ENCODE results near the gene CNTFR. TPM values are rescaled to one million over a fixed set of nuclear protein-coding genes. Genes with fewer than 3 reads are reported as not detected.

The CNTFR gene
- total RNA-seq, 4 donors from 2014 or later: 41.9 to 81.5 (median 60.4) TPM

DNA sequence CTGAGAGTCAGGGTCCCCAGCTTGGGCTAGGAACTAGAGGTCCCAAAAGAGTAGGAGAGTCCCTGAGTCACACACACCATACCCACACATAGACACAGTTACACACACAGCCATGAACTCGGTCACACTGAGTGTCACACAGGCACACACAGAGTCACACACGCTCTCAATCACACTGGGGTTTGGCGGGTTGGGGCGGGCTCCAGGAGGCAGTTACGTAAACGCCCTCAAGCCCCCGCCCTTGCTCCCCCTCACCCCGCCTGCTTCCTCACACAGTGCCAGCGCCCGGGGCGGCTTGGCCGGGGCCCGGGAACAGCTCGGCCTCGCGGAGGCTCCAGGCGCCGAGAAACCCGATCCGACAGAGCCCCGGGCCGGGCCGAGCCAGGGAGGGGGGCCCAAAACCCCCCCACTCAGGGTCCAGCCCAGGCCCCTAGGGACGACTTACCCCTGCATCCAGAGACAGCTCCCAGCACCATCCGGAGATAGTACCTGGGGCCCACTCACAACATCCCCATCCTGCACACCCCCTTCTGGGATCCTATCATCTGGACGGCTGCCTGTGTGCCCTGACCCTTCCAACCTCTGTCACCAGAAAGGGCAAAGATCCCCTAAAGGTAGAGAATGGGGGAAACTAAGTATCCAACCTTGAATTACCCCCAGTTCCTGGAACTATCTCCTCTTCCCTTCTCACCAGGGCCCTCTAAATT is 3.5 kb upstream of the CNTFR start:
- DNase-seq (ENCODE audit: low spot score) (no peak), ATAC-seq (ENCODE audit: low FRiP score) (no peak)
- TF ChIP-seq, protein P1, sequence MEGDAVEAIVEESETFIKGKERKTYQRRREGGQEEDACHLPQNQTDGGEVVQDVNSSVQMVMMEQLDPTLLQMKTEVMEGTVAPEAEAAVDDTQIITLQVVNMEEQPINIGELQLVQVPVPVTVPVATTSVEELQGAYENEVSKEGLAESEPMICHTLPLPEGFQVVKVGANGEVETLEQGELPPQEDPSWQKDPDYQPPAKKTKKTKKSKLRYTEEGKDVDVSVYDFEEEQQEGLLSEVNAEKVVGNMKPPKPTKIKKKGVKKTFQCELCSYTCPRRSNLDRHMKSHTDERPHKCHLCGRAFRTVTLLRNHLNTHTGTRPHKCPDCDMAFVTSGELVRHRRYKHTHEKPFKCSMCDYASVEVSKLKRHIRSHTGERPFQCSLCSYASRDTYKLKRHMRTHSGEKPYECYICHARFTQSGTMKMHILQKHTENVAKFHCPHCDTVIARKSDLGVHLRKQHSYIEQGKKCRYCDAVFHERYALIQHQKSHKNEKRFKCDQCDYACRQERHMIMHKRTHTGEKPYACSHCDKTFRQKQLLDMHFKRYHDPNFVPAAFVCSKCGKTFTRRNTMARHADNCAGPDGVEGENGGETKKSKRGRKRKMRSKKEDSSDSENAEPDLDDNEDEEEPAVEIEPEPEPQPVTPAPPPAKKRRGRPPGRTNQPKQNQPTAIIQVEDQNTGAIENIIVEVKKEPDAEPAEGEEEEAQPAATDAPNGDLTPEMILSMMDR (IDR thresholded peaks at IDR 0.05): no peak

DNA sequence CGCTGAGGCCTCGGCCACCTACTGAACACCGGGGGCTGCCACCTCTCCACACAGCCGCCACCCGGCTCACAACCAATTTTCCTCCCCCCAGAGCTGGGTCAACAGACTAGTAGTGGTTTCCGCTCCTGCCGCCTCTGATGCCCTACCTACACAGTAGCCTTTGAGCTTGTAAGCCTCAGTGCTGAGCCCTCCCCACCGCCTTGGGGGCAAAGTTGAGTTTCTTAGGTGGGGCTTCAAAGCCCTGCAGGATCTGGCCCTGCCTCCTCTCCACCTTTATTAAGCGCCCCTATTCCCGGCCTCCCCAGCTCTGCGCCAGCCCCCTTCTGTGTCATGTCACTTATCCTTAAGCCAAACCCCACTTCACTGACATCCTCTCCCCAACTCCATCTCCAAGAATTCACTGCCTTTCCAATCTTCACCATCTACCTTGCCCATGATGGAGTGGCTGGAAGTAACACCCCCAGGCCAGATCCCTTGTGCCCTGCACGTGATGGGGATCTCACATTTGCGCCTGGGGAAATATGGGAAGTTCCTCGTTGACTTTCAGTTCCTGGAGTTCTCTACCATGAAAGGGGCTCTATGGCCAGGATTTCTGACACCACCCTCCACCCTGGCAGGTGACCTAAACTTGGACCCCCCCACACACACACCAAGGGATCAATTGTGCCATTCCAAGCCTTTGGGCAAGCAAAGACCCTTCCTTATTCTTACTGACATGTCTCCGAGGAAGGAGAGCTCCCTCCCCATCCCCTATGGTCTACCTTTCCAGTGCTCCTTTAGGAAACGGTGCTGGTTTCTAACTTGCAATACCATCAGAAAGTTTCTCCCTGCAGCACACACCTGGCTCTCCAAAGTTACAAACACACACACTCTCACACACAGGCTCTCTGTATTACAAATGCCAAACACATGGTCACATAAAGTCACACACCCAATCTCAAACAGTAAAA is 2.7 kb upstream of the CNTFR start:
- no peak for ATAC-seq (ENCODE audit: low FRiP score)
- DNase-seq (ENCODE audit: low spot score): no peak
- TF ChIP-seq, protein P1 (IDR thresholded peaks at IDR 0.05): no peak

DNA sequence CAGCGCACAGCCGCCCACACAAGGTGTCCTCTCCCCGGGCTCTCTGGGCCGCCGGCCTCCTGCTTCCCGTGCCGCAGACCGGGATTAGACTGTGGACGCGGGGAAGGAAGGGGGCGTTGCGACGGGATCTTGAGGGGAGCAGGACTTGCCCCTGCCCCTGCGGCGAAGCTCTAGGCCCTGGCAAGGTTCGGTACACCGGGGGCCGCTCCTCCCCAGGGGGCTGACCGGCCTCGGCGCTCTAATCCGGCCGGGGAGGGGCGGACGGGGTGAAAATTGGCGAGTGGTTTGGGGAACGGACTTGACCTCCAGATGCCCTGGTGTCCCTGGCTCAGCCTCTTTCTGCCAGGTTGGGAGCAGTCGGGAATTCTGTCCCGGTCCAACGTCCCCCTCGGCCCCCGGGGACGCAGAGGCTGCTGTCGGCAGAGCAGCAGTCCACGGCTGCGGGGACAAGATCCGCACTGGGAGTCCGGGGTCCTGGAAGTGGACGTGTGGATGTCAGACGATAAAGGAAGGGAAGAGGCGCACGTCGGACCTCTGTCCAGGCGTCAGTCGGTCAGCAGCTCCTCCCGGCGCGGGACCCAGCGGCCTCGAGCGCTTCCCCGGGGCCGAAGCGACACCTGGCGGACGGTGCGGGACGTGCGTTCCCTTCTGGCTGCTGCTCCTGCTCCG is 1.9 kb upstream of the CNTFR start:
- TF ChIP-seq, protein P1 (IDR thresholded peaks at IDR 0.05): peak in 1 of 3 donors; percentile 86
- DNase-seq (ENCODE audit: low spot score): peak; percentile 74
- peak; percentile 67 for ATAC-seq (ENCODE audit: low FRiP score)

DNA sequence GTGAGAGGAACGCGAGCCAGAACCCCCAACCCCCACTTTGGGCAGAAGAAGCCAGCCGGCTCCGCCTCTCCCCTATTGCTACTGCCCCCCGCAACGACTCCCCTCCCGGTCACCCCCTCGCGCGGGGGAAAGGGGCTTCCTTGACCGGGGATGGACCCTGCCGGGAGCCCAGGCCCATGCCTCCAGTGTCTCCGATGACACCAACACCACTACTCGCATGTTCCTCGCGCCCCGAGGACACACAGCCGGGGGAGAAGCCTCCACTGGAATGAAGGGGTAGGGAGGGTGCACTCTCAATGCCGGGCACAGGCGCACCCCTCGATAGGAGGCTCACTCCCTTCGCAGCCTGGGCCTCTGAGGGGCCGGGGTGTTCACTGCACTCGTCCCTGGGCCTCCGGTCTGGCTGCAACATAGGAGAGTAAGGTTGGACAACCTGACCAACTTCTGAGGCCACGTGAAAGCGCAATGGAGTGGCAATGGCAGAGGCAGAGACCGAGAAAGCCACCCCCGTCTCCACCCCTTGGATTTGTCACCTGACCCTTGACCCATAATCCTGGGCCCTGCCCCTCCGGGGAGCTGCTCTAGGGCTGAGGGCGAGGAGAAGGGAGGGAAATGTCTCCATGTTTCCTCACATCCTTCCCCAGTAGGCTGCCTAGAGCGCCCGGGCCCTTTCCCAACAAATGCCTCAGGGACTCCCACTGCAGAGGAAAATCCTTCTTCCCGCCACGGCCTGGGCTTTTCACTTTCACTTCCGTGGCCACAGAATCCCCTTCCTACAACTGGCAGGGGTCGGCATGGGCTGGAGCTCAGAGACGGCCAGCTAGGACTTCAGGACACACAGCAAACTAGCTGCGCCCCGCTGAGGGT is 1.1 kb upstream of the CNTFR start:
- DNase-seq (ENCODE audit: low spot score) (no peak), ATAC-seq (ENCODE audit: low FRiP score) (no peak)
- TF ChIP-seq, protein P1 (IDR thresholded peaks at IDR 0.05): no peak

DNA sequence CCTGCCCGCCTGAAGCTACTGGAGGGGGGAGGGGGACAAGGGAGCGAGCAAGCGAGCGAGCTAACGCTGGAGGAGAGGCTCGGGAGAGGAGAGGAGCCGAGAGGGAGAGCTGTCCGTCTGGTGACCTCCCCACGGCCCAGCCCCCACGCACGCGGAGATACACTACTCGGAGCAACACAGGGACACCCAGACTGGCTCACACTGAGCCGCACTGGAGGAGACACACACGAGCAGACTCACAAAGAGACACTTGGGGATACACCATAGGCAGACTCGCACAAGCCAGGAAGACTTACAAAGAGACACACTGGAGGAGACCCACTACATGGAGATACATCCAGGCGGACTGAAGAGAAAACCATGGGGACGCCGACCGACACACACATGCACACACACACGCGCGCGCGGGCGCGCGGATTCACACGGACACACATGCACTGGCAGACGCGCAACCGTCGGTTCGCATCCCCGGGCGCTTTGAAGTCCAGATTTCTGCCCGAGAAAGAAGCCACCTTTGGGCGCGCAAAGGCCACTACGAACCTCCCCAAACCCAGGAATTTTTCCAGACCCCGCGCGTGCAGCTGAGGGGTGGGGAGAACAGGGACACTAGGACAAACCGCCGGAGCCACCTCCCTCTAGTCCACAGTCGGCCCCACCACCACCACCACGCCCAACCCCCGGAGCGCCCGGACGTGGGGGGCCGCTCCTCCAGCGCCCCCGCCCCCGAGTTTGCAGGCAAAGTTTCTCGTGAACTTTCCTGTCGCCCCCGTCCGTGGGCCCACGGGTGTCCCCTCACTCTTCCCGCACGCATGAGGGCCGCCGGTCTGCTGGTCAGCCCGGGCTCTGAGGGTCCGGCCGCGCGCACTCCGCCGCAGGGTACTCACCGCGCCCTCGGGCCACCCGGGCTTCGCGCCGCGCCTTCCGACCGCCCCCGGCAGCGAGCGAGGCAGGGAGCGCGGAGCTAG is 571 bp downstream of the CNTFR start:
- TF ChIP-seq, protein P1 (IDR thresholded peaks at IDR 0.05): no peak
- ATAC-seq (ENCODE audit: low FRiP score) (no peak), DNase-seq (ENCODE audit: low spot score) (no peak)
